GM18499 (cell line): ENCODE measurements around the gene ZNF554.
"Not testable (repeated sequence)": the region's sequence is repeated elsewhere in the genome, so short reads cannot be mapped to it uniquely, and the experiment has no call there.

ENCODE experiments used
- ATAC-seq: cut with Tn5 transposase; IDR thresholded peaks from one replicate; pipeline ENCODE4 v1.9.1; 2021; ENCODE audit warnings: moderate number of reproducible peaks; ENCODE audit not compliant: insufficient read depth, unreplicated experiment

The ZNF554 gene

DNA sequence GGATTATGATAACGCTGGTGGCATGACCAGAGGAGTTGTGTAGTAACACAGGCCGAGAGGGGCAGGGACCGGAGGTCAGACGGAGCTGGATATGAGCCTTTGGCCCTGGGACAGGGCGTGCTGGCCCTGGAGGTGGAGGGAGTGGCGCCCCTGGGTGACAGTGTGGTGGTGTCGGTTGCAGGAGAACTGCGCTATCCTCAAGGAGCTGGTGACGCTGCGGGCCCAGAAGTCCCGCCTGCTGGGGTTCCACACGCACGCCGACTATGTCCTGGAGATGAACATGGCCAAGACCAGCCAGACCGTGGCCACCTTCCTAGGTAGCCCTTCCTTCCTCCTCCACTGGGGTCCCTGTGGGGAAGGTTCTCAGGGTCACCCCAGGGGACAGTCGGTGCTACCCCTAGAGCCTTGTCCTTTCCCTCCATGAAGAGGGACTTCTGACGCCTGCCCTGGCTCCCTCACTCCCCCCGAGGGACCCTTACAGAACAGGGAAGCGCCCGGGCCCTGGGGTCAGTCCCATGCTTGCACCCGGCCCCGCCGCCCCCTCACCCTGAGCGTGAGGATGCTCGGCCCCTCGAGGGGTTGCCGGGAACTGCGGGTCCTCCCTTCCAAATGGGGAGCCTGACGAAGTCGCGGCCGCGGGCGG lies 12.8 kb upstream of the ZNF554 start:
- no peak for ATAC-seq

DNA sequence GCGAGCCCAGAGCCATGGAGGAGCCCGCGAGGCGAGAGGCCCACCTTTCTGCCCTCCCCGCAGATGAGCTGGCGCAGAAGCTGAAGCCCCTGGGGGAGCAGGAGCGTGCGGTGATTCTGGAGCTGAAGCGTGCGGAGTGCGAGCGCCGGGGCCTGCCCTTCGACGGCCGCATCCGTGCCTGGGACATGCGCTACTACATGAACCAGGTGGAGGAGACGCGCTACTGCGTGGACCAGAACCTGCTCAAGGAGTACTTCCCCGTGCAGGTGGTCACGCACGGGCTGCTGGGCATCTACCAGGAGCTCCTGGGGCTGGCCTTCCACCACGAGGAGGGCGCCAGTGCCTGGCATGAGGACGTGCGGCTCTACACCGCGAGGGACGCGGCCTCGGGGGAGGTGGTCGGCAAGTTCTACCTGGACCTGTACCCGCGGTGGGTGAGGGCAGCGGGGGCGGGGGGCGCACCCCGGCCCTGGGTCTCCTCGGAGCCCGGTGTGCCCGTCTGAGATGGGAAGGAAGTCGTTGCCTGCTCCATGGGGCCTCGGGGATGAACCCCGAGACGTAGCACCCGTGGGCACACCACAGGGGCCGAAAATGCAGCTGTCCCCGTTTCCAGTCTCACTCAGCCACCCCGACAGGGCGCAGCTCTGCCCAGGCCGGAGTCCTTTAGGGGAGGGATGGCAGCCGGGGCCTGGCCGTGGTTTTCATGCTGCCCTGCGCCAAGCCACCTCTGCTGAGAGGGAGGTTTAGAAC lies 12.1 kb upstream of the ZNF554 start:
- ATAC-seq, result no peak

DNA sequence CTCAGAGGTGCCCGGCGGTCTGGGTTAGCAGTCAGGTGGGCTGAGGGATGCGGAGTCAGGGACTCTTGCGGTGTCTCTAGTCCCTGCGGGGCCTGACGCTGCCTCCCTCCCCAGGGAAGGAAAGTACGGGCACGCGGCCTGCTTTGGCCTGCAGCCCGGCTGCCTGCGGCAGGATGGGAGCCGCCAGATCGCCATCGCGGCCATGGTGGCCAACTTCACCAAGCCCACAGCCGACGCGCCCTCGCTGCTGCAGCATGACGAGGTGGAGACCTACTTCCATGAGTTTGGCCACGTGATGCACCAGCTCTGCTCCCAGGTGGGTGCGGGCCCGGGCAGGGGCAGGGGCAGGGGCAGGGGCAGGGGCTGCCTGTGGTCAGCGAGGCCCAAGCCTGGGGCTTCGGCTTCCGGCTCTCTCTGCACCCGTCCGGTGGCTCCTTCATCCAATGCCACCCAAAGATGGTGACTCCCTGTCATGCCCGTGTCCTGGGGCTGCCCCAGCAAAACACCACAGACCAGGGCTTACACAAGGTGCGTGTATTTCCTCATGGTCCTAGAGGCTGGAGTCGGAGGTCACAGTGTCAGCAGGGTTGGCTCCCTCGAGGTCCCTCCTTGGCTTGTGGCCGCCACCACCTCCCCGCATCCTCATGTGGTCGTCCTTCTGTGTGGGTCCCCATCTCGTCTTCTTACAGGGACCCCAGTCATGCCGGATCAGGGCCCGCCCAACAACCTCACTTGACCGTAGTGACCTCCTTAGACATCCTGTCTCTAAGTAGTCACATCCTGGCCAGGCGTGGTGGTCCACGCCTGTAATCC lies 11.3 kb upstream of the ZNF554 start:
- ATAC-seq, result no peak

DNA sequence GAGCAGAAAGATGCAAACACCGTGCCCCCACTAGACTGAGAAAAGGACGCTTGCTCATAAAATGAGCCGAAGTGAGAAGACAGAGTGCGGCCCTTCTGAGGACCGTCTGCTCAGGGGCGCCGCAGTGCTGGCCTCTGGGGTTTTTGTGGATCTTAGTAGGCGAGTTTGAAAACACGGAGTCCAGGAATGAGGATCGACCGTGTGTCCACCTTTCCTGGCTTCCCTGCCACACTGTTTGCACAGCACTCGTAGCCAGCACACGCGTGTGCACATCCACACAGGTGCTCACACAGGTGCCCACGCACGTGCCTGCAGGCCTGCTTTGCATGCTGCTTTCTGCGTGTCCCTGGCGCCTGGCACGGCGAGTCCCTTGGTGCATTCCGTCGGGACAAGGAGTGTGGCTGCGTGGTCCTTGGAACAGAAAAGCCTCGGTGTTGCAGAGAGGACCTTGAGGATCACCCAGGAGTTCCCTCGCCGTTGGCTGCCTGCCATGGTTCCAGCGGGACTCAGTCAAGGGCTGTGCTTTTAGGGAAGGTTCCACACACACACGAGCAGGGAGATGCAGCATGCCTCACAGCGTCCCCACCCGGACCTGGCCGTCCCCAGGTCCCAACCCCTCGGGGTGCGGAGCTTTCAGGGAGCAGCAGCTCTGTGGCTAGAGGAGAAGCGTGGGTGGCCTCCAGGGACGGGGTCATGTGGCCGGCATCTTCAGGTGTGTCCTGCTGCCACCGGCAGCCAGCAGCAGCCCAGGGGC lies 10.1 kb upstream of the ZNF554 start:
- no peak for ATAC-seq

DNA sequence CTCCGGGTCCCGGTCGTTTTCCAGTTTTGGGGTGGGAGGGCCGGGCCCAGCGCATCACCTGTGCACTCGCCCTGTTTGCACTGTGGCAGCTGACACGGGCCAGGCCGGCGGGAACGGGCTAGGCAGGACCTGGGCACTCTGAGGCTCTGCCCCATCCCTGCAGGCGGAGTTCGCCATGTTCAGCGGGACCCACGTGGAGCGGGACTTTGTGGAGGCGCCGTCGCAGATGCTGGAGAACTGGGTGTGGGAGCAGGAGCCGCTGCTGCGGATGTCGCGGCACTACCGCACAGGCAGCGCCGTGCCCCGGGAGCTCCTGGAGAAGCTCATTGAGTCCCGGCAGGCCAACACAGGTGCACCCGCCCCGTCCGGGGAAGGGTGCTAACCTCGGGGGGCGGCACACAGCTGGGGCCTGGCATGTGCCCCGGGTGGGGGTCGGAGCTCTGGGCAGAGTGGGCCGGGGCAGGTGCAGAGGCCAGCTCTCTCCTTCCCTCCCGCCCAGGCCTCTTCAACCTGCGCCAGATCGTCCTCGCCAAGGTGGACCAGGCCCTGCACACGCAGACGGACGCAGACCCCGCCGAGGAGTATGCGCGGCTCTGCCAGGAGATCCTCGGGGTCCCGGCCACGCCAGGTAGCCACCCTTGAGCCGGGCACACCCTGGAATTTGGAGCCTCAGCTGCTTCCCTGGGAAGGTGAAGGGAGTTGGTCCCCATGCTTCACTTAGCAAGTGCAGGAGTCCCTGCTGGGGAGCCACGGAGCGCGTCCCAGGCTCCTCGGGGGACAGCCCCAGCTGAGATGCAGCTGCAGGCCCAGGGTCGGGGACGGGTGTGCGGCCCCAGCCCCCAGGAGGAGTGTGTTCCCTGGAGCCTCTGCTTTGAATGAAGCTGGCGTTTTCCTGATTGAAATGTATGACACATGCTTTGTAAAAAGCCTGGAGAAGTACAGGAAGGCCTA lies 9.3 kb upstream of the ZNF554 start:
- ATAC-seq, result no peak

DNA sequence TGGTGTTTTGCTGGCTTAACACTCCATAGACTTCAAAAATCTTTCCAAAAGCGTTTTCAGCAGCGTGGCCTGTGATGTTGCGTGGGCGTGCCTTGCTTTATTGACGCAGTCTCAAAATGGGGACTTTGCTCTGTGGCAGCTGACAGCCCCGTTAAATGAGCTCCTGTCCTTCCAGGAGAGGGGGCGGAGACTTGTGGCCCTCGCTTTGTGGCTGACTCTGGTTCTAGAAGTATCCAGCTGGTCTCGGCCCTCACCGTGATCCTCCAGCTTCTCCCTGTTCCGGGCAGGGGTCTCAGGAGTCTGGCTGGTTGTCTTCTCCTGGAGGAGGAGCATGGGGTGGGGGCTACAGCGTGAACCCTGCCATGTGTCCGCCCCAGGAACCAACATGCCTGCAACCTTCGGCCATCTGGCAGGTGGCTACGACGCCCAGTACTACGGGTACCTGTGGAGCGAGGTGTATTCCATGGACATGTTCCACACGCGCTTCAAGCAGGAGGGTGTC lies 8.4 kb upstream of the ZNF554 start:
- ATAC-seq, result no peak

DNA sequence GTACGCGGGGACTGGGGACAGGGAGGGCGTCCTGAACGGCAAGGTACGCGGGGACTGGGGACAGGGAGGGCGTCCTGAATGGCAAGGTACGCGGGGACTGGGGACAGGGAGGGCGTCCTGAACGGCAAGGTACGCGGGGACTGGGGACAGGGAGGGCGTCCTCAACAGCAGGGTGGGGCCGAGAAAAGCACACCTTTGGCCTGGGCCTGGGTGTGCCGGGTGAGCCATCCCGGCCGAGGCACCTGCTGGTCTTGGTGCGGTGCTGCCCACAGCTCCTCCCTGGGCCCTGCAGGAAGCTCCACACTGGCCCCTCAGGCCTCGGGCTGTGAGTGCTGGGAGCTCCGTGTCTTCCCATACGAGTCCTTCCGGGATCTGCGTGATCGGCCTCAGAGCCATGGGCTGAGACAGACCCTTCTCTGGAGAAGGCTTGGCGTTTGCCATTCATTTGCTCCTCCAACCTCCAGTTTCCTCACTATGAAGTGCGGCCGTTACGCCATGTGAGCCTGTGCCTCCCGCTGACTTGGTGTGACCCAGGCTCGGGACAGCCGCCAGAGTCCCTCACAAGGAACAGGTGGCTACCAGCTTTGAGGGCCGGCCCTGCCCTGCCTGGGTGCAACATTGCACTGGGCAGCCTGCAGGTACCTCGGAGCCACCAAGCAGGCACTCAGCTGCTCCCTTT lies 7.8 kb upstream of the ZNF554 start:
- ATAC-seq, result no peak

DNA sequence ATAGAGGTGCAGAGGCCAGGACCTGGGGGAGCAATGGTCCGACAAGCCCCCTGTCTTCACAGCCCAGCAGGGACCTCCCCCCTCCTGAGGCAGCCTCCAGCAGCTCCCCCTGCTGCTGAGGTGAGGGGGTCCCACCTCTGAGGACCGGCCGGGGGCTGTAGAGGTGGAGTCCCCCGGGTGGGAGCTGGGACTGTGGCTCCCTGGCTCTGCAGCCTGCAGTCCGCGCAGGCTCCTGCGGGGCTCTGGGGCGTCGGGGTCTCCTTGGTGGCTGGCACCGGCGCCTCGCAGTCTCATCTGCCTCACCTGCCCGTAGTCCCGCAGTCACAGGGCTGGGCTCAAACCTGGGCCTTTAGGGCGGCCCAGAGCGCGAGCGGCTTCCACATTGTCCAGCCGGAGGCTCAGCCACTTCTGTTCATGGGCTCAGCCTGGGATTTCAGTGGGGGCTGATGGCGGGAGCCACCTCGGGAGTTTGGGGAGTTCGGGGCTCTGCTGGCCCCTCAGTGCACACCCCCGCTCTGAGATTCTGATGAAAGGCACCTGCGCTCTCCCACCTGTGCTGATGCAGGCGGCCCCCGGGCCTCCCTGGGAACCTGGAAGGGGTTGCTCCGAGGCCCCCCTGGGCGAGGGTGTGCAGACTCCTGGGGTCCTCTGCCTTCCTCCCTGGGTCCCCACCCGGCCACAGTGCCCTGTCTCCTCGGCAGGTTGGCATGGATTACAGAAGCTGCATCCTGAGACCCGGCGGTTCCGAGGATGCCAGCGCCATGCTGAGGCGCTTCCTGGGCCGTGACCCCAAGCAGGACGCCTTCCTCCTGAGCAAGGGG lies 7.0 kb upstream of the ZNF554 start:
- no peak for ATAC-seq

DNA sequence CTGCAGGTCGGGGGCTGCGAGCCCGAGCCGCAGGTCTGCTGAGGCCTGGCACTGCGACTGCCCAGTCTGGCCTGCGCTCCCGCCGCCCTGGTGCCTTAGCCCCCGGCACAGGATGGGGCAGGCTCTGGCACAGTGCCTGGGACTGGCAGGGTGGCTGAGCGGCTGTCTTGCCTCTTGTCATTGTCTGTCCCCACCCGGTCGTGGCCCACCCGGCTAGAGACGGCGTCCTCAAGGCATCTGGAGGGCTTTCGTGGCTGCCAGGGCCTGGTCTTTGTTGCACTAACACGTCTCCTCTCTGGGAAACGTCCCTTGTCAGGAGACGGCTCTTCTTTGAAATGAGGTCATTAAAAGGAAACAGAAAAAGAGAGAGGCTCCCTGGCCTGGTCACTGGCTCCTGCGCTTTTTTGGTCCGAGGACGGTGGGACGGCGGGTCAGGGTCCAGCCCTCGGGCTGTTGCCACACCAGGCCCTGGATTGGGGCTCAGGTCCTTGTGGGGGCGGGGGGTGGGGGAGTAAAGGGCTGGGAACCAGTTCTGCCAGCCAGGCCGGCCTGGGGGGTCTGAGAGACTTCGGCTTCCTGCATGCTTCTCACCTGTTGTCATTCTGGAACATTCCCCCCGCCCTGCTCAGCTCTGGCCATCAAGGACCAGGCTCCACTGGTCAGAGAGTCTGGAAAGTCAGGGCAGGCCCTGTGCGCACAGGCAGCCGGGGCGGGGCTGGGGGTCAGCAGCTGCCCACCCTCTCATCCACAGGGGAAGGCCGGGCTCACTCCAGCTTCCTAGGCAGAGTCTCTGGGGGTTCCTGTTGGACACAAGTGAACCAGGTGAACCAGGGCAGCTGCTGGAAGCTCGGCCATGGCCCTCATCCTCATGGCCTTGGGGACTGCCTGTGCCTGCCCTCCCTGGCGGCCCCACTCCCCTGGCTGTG lies 6.2 kb upstream of the ZNF554 start:
- no peak for ATAC-seq

DNA sequence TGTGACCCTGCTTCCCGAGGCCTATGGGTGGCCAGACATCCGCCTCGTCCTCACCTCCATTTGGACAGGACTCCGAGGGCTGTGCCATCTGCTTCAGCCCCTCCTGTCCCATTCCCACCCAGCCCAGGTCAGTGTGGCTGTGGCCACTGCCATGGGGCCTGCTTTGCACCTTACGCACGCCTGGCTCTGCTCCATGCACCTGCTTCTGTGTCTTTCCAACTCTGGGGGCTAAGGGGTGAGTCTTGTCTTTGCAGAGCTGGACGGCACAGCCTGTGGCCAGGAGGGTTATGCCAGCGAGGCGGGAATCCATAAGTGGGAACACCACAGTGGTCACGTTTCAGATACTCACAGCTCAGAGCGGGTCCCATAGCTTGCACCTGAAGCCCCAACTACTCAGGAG lies 5.2 kb upstream of the ZNF554 start:
- no peak for ATAC-seq

DNA sequence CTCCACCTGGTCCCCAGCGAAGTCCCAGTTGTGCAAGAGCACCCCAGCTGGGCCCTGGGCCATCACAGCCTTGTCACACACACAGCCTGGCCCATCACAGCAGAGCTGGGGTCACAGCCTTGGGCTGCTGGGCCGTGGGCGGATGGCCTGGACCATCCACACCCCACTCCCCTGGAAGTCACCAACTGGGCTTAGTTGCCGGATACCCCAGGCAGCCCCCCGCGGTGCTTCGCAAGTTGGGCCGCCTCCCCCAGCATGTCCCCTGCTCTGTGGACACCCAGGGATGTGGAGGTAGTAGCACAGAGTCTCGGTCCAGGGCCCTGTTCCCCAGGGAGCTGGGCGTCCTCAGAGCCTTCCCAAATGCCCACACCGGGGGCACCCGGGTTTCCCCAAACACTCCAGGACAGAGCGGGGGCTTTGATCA lies 4.5 kb upstream of the ZNF554 start:
- no peak for ATAC-seq

DNA sequence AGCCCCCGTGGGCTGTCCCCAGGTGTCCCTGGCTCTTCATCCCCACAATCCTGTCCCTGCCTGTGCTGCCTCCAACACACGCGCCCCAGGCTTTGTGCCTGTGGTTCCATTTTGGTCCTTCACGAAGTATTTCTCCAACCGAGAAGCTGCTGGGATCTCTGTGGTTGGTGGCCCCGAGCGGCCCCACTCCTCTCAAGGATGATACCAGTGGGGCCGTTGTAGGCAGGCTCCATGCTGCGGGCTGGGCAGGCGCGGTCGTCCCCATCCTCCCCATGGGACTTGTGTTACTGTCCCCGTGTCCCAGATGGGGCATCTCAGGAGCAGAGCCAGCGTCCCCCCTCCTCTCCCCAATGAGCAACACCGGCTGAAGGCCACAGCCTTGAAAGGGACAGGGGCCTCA lies 3.7 kb upstream of the ZNF554 start:
- ATAC-seq, result no peak

DNA sequence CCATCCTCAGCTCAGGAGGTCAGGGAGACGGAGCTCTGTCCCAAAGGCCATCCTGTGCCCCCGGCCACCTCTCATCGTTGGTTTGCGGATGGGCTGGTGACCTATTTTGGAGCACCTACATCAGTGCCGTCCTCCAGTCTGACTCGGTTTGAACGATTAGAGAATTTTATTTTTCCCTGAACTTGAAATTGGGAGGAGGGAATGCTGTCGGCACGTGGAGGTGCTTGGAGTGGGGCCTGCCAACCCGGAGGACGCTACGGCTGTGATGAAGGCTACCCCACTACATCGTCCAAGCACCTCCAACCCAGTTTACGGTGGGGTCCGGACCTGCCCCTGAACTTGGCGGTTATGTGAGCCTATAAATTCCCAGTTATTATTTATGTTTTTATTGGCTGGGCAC lies 3.0 kb upstream of the ZNF554 start:
- ATAC-seq, result no peak

DNA sequence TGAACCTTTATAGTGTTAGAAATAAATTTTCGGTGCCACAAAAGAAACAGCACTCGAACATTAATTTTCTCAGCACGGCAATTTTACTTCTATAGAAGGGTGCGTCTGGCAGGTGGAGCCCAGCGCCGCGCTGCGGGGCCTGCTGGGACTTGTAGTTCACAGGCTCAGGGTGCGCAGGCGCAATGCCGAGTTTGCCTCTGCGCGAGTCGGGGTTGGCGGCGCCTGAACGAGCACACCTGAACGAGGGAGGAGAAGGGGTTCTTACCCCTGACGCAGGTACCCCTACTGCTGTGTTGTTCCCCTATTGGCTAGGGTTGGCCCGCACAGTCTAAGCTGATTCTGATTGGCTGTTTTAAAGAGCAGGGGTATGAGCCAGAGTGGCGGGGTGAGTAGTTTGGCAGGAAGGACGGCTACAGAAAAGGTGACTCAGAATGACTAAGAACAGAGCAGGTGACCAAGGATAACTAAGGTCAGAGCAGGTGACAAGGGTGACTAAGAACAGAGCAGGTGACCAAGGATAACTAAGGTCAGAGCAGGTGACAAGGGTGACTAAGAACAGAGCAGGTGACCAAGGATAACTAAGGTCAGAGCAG lies 2.3 kb upstream of the ZNF554 start:
- not testable (repeated sequence) for ATAC-seq

DNA sequence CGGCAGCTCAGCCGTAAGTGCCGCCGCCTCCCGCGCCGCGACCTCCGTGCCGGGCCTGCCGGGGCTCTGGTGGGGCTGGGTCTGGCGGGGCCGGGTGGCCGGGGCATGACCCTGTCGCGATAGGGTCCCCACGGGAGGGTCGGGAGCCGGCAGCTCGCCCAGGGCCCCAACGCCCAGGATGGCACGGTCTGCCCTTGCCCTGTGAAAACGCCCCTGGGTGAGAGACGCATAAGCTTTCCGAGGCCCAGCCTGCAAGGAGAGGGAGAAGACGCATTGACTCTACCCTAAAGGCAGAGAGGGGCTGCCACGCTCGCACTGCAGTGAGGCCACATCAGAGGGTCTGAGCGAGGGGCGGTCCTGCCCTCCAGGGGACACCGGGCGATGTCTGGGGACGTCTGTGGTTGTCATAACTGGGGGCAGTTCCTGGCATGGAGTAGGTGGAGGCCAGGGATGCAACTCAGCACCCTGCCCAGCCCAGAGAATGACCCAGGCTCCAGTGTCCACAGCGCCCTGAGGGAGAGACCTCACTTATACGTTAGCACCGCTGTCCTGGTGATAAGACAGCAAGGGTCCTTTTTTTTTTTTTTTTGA lies 539 bp downstream of the ZNF554 start:
- ATAC-seq, result no peak

DNA sequence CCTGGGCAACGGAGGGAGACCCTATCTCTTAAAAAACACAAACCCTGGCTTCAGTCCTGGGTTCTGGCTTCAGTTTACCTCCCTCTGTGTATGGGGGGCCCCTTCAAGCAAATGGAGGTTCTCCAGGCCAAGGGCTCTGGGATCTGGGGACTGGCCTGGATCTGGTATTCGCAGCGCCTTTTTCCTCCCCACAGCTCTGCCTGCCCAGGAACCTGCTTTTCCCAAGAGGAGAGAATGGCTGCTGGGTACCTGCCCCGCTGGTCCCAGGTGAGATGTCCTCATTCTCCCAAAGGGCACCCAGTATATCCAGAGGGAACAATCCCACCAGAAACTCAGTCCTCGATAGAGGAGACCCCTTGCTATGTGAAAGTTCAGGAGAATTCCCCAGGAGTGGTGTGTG lies 3.2 kb downstream of the ZNF554 start:
- no peak for ATAC-seq
